Measurements from ENCODE around the gene CFAP68. TPM values are rescaled to one million over a fixed set of nuclear protein-coding genes. Genes with fewer than 3 reads are reported as not detected.

CFAP68 gene
- total RNA-seq, 1 donor from 2014 or later = 11.6 TPM

DNA sequence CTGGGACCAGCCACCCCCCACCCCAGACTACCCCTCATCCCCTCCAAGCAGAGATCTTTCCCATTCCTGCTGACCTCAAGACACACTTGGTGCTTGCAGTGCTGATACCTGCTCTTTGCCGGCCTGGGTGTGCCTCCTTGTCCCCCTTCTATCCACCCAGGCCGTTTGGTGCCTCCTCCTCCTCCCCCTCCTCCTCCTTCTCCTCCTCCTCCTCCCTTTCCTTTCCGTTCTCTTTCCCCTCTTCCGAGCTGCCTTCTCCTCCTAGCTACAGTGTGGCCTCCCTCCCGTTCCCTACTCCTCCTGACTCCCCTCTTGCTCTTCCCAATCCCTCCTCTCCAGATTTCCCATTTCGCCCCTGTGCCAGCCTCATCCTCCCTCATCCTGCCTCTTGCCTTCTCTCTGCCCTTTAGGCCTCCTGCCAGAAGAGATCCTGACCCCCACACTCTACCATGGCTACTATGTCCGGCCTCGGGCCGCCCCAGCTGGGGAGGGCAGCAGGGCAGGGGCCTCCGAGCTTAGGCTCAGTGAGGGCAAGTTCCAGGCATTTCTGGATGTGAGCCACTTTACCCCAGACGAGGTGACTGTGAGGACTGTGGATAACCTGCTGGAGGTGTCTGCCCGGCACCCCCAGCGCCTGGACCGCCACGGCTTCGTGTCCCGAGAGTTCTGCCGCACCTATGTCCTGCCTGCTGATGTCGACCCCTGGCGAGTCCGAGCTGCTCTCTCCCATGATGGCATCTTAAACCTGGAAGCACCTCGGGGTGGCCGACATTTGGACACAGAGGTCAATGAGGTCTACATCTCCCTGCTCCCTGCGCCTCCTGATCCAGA, 33.9 kb downstream of the CFAP68 start:
- DNase-seq (no peak), ATAC-seq (ENCODE audit: low read depth) (no peak)
- intact Hi-C loops (cut with micrococcal nuclease) = no loop called here
- TF ChIP-seq, protein P1, sequence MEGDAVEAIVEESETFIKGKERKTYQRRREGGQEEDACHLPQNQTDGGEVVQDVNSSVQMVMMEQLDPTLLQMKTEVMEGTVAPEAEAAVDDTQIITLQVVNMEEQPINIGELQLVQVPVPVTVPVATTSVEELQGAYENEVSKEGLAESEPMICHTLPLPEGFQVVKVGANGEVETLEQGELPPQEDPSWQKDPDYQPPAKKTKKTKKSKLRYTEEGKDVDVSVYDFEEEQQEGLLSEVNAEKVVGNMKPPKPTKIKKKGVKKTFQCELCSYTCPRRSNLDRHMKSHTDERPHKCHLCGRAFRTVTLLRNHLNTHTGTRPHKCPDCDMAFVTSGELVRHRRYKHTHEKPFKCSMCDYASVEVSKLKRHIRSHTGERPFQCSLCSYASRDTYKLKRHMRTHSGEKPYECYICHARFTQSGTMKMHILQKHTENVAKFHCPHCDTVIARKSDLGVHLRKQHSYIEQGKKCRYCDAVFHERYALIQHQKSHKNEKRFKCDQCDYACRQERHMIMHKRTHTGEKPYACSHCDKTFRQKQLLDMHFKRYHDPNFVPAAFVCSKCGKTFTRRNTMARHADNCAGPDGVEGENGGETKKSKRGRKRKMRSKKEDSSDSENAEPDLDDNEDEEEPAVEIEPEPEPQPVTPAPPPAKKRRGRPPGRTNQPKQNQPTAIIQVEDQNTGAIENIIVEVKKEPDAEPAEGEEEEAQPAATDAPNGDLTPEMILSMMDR (IDR thresholded peaks at IDR 0.05) = no peak
- Mint-ChIP-seq H3K4me1 (no peaks in the 10 kb centered on the region), H3K9me3 (no peaks in the 10 kb centered on the region), H3K4me3 (no peak overlapping the region), H3K36me3 (ENCODE audit: low read depth) (no peaks in the 10 kb centered on the region), H3K27me3 (peaks cover 58% of the 10 kb centered on the region), H3K27ac (no peak overlapping the region)
- ChIA-PET POLR2A (interaction anchor here (0.5 kb wide), 1 partner anchor 135 kb away, joined by 9 read pairs; no protein-coding TSS in a partner anchor), CTCF (no interaction called here)

DNA sequence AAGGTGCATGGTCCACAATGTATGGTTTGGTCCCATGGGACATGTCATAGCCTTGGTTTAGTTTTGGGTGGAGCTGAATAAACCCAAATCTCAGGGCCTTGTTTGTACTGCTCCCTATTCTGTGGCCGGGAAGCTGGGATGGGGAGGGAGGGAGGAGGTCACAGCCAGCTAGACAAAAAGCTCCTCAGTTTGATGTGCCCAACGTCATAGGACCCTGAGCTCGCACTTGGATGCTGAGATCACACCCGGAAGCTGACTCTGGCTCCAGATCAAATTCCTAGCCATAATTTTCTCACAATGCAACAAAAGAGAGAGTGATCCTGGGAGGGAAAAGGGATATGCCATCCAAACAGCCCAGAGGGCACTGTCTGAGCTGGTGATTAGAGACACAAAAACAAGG, 34.7 kb downstream of the CFAP68 start:
- POLR2A ChIA-PET = interaction anchor here (1.2 kb wide), 1 partner anchor 13 kb away, joined by 3 read pairs; no protein-coding TSS in a partner anchor
- CTCF ChIA-PET = no interaction called here
- DNase-seq = no peak
- H3K27ac Mint-ChIP-seq = no peak overlapping the region
- no peaks in the 10 kb centered on the region for H3K4me1 Mint-ChIP-seq
- no peaks in the 10 kb centered on the region for H3K36me3 Mint-ChIP-seq (ENCODE audit: low read depth)
- no peak overlapping the region for H3K4me3 Mint-ChIP-seq
- no peak for ATAC-seq (ENCODE audit: low read depth)
- H3K27me3 Mint-ChIP-seq = peaks cover 55% of the 10 kb centered on the region
- intact Hi-C loops (cut with micrococcal nuclease) = no loop called here
- TF ChIP-seq, protein P1 (IDR thresholded peaks at IDR 0.05) = no peak
- H3K9me3 Mint-ChIP-seq = no peaks in the 10 kb centered on the region

DNA sequence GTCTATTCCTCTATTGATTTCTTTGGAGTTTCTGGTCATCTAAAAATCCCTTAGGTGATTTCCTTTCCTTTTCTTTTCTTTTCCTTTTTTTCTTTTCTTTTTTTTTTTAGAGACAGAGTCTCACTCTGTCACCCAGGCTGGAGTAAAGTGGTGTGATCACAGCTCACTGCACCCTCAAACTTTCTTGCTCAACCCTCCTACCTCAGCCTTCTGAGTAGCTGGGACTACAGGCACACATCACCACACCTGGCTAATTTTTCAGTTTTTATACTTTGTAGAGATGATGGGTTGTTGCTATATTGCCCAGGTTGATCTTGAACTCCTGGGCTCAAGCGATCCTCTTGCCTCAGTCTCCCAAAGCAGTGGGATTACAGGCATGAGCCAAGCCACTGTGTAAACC, 37.4 kb downstream of the CFAP68 start:
- no peak for ATAC-seq (ENCODE audit: low read depth)
- intact Hi-C loops (cut with micrococcal nuclease) = no loop called here
- TF ChIP-seq, protein P1 (IDR thresholded peaks at IDR 0.05) = no peak
- no peaks in the 10 kb centered on the region for H3K36me3 Mint-ChIP-seq (ENCODE audit: low read depth)
- H3K9me3 Mint-ChIP-seq = no peaks in the 10 kb centered on the region
- H3K4me1 Mint-ChIP-seq = no peaks in the 10 kb centered on the region
- POLR2A ChIA-PET = no interaction called here
- CTCF ChIA-PET = no interaction called here
- no peak for DNase-seq
- no peak overlapping the region for H3K4me3 Mint-ChIP-seq
- no peak overlapping the region for H3K27ac Mint-ChIP-seq
- peaks cover 44% of the 10 kb centered on the region for H3K27me3 Mint-ChIP-seq

DNA sequence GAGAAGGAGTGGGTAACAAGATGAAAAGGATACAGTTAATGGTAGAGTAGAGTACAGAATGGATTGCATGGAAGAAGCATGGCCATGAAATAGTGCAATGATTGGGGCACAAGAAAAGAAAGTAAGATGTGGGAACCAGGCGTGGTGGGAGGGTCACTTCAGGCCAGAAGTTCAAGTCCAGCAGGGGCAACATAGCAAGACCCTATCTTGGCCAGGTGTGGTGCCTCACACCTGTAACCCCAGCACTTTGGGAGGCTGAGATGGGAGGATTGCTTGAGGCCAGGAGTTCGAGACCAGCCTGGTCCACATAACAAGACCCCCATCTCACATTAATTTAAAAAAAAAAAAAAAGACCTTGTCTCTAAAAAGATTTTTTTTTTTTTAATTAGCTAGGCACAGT, 38.0 kb downstream of the CFAP68 start:
- Mint-ChIP-seq H3K27me3 (peaks cover 39% of the 10 kb centered on the region), H3K27ac (no peak overlapping the region), H3K36me3 (ENCODE audit: low read depth) (no peaks in the 10 kb centered on the region), H3K9me3 (no peaks in the 10 kb centered on the region), H3K4me1 (no peaks in the 10 kb centered on the region), H3K4me3 (no peak overlapping the region)
- no peak for ATAC-seq (ENCODE audit: low read depth)
- TF ChIP-seq, protein P1 (IDR thresholded peaks at IDR 0.05) = no peak
- intact Hi-C loops (cut with micrococcal nuclease) = no loop called here
- POLR2A ChIA-PET = no interaction called here
- CTCF ChIA-PET = no interaction called here
- no peak for DNase-seq

DNA sequence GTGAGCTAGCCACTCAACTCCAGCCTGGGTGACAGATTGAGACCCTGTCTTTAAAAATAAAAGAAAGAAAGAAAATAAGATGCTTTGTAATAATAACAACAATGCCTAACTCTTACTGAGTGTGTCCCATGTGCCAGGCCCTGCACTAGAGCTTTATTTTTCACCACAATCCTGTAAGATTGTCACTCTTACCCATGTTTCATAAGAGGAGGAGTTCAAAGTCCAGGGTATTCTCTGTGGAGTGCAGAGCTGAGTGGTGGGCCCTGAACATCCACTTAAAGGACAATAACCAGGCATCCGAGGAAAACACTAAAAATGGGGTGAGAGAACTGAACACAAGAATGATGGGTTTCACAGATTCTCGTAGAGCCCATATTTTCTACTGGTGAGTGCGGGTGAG, 38.4 kb downstream of the CFAP68 start:
- TF ChIP-seq, protein P1 (IDR thresholded peaks at IDR 0.05) = no peak
- Mint-ChIP-seq H3K9me3 (no peaks in the 10 kb centered on the region), H3K4me3 (no peak overlapping the region), H3K4me1 (no peaks in the 10 kb centered on the region), H3K27ac (no peak overlapping the region), H3K27me3 (peaks cover 38% of the 10 kb centered on the region), H3K36me3 (ENCODE audit: low read depth) (no peaks in the 10 kb centered on the region)
- ChIA-PET CTCF (no interaction called here), POLR2A (no interaction called here)
- DNase-seq (no peak), ATAC-seq (ENCODE audit: low read depth) (no peak)
- intact Hi-C loops (cut with micrococcal nuclease) = no loop called here
